Upper lobe of left lung (tissue), 6 donors: ENCODE results near the gene XXYLT1. TPM values are rescaled to one million over a fixed set of nuclear protein-coding genes. Genes with fewer than 3 reads are reported as not detected.

ENCODE experiments used
- ATAC-seq, 2 donors: fragments of 200-7000 bp; cut with Tn5 transposase; one replicate each; pipeline ENCODE4 v1.9.1; 2022; ENCODE audit warnings: mild to moderate bottlenecking in 2 of 2, moderate library complexity in 2 of 2; ENCODE audit not compliant: low FRiP score in 2 of 2
- DNase-seq, 2 donors: peaks; one replicate each; pipeline ENCODE4 v3.0.0-alpha.2; 2019 to 2020
- H3K27ac ChIP-seq, 4 donors: fragments of 200-600 bp; sonication (generic); one replicate each; pipeline ENCODE4 v1.5.1; 2016 to 2019
- H3K27me3 ChIP-seq, 4 donors: fragments of 200-600 bp; sonication (generic); one replicate each; pipeline ENCODE4 v1.5.1; 2017 to 2019
- H3K36me3 ChIP-seq, 4 donors: fragments of 200-600 bp; sonication (generic); one replicate each; pipeline ENCODE4 v1.5.1; 2016 to 2019
- H3K4me1 ChIP-seq, 4 donors: fragments of 200-600 bp; sonication (generic); one replicate each; pipeline ENCODE4 v1.5.1; 2018 to 2019
- H3K4me3 ChIP-seq, 4 donors: fragments of 200-600 bp; sonication (generic); one replicate each; pipeline ENCODE4 v1.5.1; 2017 to 2019; ENCODE audit warnings: mild to moderate bottlenecking in 2 of 4, moderate library complexity in 1 of 4
- H3K9me3 ChIP-seq, 4 donors: fragments of 200-600 bp; sonication (generic); one replicate each; pipeline ENCODE4 v1.5.1; 2018 to 2019
- CTCF ChIP-seq, 6 experiments: fragments of 450-650 bp in 4 of 6; fragments of 200-600 bp in 2 of 6; sonication (generic) in 2 of 6; IDR thresholded peaks; one replicate each; pipeline ENCODE4 v1.5.1; 2016 to 2019; ENCODE audit warnings: antibody characterized with exemption in 6 of 6
- EP300 ChIP-seq, 4 donors: sonication (generic); formaldehyde crosslinking; IDR thresholded peaks; one replicate each; pipeline ENCODE4 v1.5.1; 2017; ENCODE audit warnings: antibody characterized with exemption in 4 of 4, control low read depth in 2 of 4
- POLR2A ChIP-seq, 4 donors: fragments of 450-650 bp; IDR thresholded peaks; one replicate each; pipeline ENCODE4 v1.5.1; 2016 to 2017; ENCODE audit warnings: antibody characterized with exemption in 4 of 4, mild to moderate bottlenecking in 2 of 4
- POLR2AphosphoS5 ChIP-seq, 2 donors: sonication (generic); formaldehyde crosslinking; IDR thresholded peaks; one replicate each; pipeline ENCODE4 v1.5.1; 2017; ENCODE audit warnings: antibody characterized with exemption in 2 of 2
- WGBS, 2 donors: methylation state at CpG; one replicate each; pipeline ENCODE4 v1.1.5; 2017 to 2018; 5-methylcytosine and 5-hydroxymethylcytosine counted together
- total RNA-seq, 6 donors: library from RNA; depleted of rRNA in 4 of 6; stranded (reverse); fragments of >200 nt in 4 of 6; gene quantifications; one replicate each; pipeline versions ENCODE4 v1.1.0 to v1.2.1, GENCODE V29; 2016 to 2021
- donor health status: DM: no; HTN: no; CAD: no; lungs with moderate emphysema.
- donor health status: DM: no; HTN: yes; CAD: no; lungs with severe emphysema.

Gene XXYLT1
- total RNA-seq, 6 donors from 2014 or later: 6.3 to 9.6 (median 8.6) TPM

GRCh38 chr3:195080125-195080524 is 190.8 kb downstream of the XXYLT1 start:
- peaks cover 30 to 33% (median 31%) of the 10 kb centered on the region in 4 donors for H3K4me1 ChIP-seq
- TF ChIP-seq POLR2A (IDR thresholded peaks at IDR 0.05) (no peak), POLR2AphosphoS5 (IDR thresholded peaks at IDR 0.05) (no peak), CTCF (IDR thresholded peaks at IDR 0.05) (no peak), EP300 (IDR thresholded peaks at IDR 0.05) (no peak)
- H3K36me3 ChIP-seq: no peaks in the 10 kb centered on the region
- no peak overlapping the region for H3K4me3 ChIP-seq
- H3K27me3 ChIP-seq: no peaks in the 10 kb centered on the region
- H3K9me3 ChIP-seq: no peaks in the 10 kb centered on the region
- no peak for DNase-seq
- ATAC-seq: no peak
- peak overlapping the region; percentile 23 to 77 (median 55) for H3K27ac ChIP-seq
- WGBS, 2 donors: 43% methylated on average over 2 to 3 of the region's 3 CpGs

- ATAC-seq (no peak), DNase-seq (no peak)
- peaks cover 30 to 33% (median 31%) of the 10 kb centered on the region in 4 donors for H3K4me1 ChIP-seq
- H3K27ac ChIP-seq: peak overlapping the region; percentile 23 to 77 (median 55)
- no peak overlapping the region for H3K4me3 ChIP-seq
- no peaks in the 10 kb centered on the region for H3K9me3 ChIP-seq
- 63 to 72% methylated on average over 5 of the region's 5 CpGs for WGBS, 2 donors
- TF ChIP-seq POLR2A (IDR thresholded peaks at IDR 0.05) (no peak), EP300 (IDR thresholded peaks at IDR 0.05) (no peak), POLR2AphosphoS5 (IDR thresholded peaks at IDR 0.05) (peak in 1 of 2 donors; percentile 13)
- no peaks in the 10 kb centered on the region for H3K27me3 ChIP-seq
- no peaks in the 10 kb centered on the region for H3K36me3 ChIP-seq
These were observed 191.3 kb downstream of the XXYLT1 start for GRCh38 chr3:195079636-195080035.

- DNase-seq (no peak), ATAC-seq (no peak)
- WGBS, 2 donors: 82 to 86% methylated on average over 12 of the region's 12 CpGs
- H3K4me3 ChIP-seq: no peak overlapping the region
- peak overlapping the region in 1 of 4 donors; percentile 77 for H3K27ac ChIP-seq
- H3K9me3 ChIP-seq: no peaks in the 10 kb centered on the region
- H3K4me1 ChIP-seq: peaks cover 30 to 33% (median 31%) of the 10 kb centered on the region in 4 donors
- H3K36me3 ChIP-seq: no peaks in the 10 kb centered on the region
- TF ChIP-seq POLR2AphosphoS5 (IDR thresholded peaks at IDR 0.05) (no peak), EP300 (IDR thresholded peaks at IDR 0.05) (no peak), POLR2A (IDR thresholded peaks at IDR 0.05) (no peak), CTCF (IDR thresholded peaks at IDR 0.05) (no peak)
- no peaks in the 10 kb centered on the region for H3K27me3 ChIP-seq
These were observed 192.0 kb downstream of the XXYLT1 start for GRCh38 chr3:195078891-195079440.

- no peak for TF ChIP-seq POLR2A (IDR thresholded peaks at IDR 0.05)
- TF ChIP-seq CTCF (IDR thresholded peaks at IDR 0.05): no peak
- TF ChIP-seq EP300 (IDR thresholded peaks at IDR 0.05): no peak
- no peak for TF ChIP-seq POLR2AphosphoS5 (IDR thresholded peaks at IDR 0.05)
- Histone ChIP-seq H3K4me3 (no peak overlapping the region), H3K4me1 (peaks cover 29 to 33% (median 31%) of the 10 kb centered on the region in 4 donors), H3K36me3 (no peaks in the 10 kb centered on the region), H3K9me3 (no peaks in the 10 kb centered on the region), H3K27ac (no peak overlapping the region), H3K27me3 (no peaks in the 10 kb centered on the region)
- WGBS, 2 donors: 90 to 92% methylated on average over 25 to 29 of the region's 29 CpGs
- DNase-seq: no peak
- ATAC-seq: no peak
These were observed 193.1 kb downstream of the XXYLT1 start for GRCh38 chr3:195077611-195078540.

- no peak for ATAC-seq
- H3K4me3 ChIP-seq: no peak overlapping the region
- peaks cover 21 to 32% (median 27%) of the 10 kb centered on the region in 4 donors for H3K4me1 ChIP-seq
- H3K27me3 ChIP-seq: no peaks in the 10 kb centered on the region
- H3K27ac ChIP-seq: no peak overlapping the region
- no peak for DNase-seq
- TF ChIP-seq CTCF (IDR thresholded peaks at IDR 0.05) (no peak), POLR2A (IDR thresholded peaks at IDR 0.05) (no peak), POLR2AphosphoS5 (IDR thresholded peaks at IDR 0.05) (no peak), EP300 (IDR thresholded peaks at IDR 0.05) (no peak)
- no peaks in the 10 kb centered on the region for H3K36me3 ChIP-seq
- H3K9me3 ChIP-seq: no peaks in the 10 kb centered on the region
- 98 to 100% methylated on average over 6 to 10 of the region's 11 CpGs for WGBS, 2 donors
These were observed 193.9 kb downstream of the XXYLT1 start for GRCh38 chr3:195076981-195077610.
